K562 (cell line): ENCODE results near the gene TMPO. TPM values are rescaled to one million over a fixed set of nuclear protein-coding genes. Genes with fewer than 3 reads are reported as not detected.
A peak's percentile ranks its signal among the peaks of the same experiment; 100 is the strongest.

ENCODE experiments used
- ARHGAP35 ChIP-seq: fragments of 450-650 bp; IDR thresholded peaks from 2 replicates; pipeline ENCODE4 v1.6.1; 2018; ENCODE audit not compliant: partially characterized antibody
- HNRNPUL1 ChIP-seq: fragments of 200-400 bp; formaldehyde crosslinking; IDR thresholded peaks from 2 replicates; pipeline ENCODE4 v1.6.1; 2017; ENCODE audit warnings: low read length
- PHF8 ChIP-seq: fragments of 200-600 bp; sonication (generic); IDR thresholded peaks from 2 replicates; pipeline ENCODE4 v1.6.1; 2012; ENCODE audit warnings: mixed run types, mild to moderate bottlenecking, inconsistent platforms, low read length, moderate library complexity, borderline replicate concordance
- POLR3G ChIP-seq: IDR thresholded peaks from 2 replicates; pipeline ENCODE4 v1.6.1; 2011; ENCODE audit not compliant: insufficient read length, insufficient replicate concordance; ENCODE audit errors: extremely low read depth
- SIN3A ChIP-seq, 2 experiments: fragments of 150-350 bp in 1 of 2; IDR thresholded peaks; 2 replicates each; pipeline ENCODE4 v1.6.1; 2011 to 2016; ENCODE audit warnings: borderline replicate concordance in 2 of 2, low read depth in 2 of 2, low read length in 2 of 2, mild to moderate bottlenecking in 2 of 2, moderate library complexity in 2 of 2; ENCODE audit not compliant: control insufficient read depth in 1 of 2
- SOX6 ChIP-seq: fragments of 450-650 bp; IDR thresholded peaks from 2 replicates; pipeline ENCODE4 v1.6.1; 2014; ENCODE audit warnings: mild to moderate bottlenecking
- TARDBP ChIP-seq: fragments of 450-650 bp; IDR thresholded peaks from 2 replicates; pipeline ENCODE4 v1.6.1; 2016
- THRAP3 ChIP-seq: fragments of 450-650 bp; IDR thresholded peaks from 2 replicates; pipeline ENCODE4 v1.6.1; 2016; ENCODE audit warnings: mild to moderate bottlenecking, inconsistent platforms, borderline replicate concordance
- polyA plus RNA-seq, 8 experiments: library from polyadenylated mRNA; depleted of rRNA in 4 of 8; stranded (reverse) in 5 of 8; unstranded in 3 of 8; fragments of >200 nt; fragmentation: Nextera tagmentation in 2 of 8; fragmentation: Illumina TruSeq in 1 of 8; extraction: Ambion mirVana in 2 of 8; extraction: Trizol in 1 of 8; gene quantifications; 2 replicates each; pipeline versions ENCODE4 v1.2.1 to v1.2.3, GENCODE V29; 2011 to 2014; ENCODE audit warnings: inconsistent platforms in 1 of 8, missing spikeins in 1 of 8
- total RNA-seq, 7 experiments: library from RNA; depleted of rRNA in 6 of 7; stranded (reverse); fragments of >200 nt in 6 of 7; fragmentation: Illumina TruSeq in 2 of 7; extraction: Trizol in 2 of 7; gene quantifications; 2 replicates each; pipeline versions ENCODE4 v1.2.1 to v1.2.3, GENCODE V29; 2011 to 2021; ENCODE audit warnings: low replicate concordance in 1 of 7
- TF ChIP-seq, protein P1 (sequence below), 2 experiments: fragments of 450-650 bp; formaldehyde crosslinking in 1 of 2; IDR thresholded peaks; 2 replicates each; pipeline versions ENCODE4 v1.4.0 to v1.6.1; 2014 to 2020; ENCODE audit warnings: mild to moderate bottlenecking in 2 of 2, borderline replicate concordance in 1 of 2, low read depth in 1 of 2
- TF ChIP-seq, protein P2 (sequence below): sonication (generic); formaldehyde crosslinking; IDR thresholded peaks from 2 replicates; pipeline ENCODE4 v1.8.0; 2022; ENCODE audit warnings: mild to moderate bottlenecking, missing genetic modification reagents
- TF ChIP-seq, protein P3 (sequence below): fragments of 250-450 bp; sonication (Bioruptor Pico); IDR thresholded peaks from 2 replicates; pipeline ENCODE4 v1.5.1; 2021; ENCODE audit warnings: mild to moderate bottlenecking

TMPO gene
- total and polyA plus RNA-seq, 9 of the 15 experiments (the other 6 are each of a cell fraction or from before 2014, with no cell fraction given) = 62.1 to 263 (median 182) TPM

DNA sequence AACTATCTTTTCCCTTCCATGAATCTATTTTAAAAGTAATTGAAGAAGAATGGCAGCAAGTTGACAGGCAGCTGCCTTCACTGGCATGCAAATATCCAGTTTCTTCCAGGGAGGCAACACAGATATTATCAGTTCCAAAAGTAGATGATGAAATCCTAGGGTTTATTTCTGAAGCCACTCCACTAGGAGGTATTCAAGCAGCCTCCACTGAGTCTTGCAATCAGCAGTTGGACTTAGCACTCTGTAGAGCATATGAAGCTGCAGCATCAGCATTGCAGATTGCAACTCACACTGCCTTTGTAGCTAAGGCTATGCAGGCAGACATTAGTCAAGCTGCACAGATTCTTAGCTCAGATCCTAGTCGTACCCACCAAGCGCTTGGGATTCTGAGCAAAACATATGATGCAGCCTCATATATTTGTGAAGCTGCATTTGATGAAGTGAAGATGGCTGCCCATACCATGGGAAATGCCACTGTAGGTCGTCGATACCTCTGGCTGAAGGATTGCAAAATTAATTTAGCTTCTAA, 18.4 kb downstream of the TMPO start (continued):
- TF ChIP-seq, protein P1, sequence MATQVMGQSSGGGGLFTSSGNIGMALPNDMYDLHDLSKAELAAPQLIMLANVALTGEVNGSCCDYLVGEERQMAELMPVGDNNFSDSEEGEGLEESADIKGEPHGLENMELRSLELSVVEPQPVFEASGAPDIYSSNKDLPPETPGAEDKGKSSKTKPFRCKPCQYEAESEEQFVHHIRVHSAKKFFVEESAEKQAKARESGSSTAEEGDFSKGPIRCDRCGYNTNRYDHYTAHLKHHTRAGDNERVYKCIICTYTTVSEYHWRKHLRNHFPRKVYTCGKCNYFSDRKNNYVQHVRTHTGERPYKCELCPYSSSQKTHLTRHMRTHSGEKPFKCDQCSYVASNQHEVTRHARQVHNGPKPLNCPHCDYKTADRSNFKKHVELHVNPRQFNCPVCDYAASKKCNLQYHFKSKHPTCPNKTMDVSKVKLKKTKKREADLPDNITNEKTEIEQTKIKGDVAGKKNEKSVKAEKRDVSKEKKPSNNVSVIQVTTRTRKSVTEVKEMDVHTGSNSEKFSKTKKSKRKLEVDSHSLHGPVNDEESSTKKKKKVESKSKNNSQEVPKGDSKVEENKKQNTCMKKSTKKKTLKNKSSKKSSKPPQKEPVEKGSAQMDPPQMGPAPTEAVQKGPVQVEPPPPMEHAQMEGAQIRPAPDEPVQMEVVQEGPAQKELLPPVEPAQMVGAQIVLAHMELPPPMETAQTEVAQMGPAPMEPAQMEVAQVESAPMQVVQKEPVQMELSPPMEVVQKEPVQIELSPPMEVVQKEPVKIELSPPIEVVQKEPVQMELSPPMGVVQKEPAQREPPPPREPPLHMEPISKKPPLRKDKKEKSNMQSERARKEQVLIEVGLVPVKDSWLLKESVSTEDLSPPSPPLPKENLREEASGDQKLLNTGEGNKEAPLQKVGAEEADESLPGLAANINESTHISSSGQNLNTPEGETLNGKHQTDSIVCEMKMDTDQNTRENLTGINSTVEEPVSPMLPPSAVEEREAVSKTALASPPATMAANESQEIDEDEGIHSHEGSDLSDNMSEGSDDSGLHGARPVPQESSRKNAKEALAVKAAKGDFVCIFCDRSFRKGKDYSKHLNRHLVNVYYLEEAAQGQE (IDR thresholded peaks at IDR 0.05; ENCODE audit: borderline replicate concordance) = peak; percentile 48; the same call in 1 of the 2 replicates
- TF ChIP-seq, protein P1 (CRISPR knock-in tag; IDR thresholded peaks at IDR 0.05; ENCODE audit: low read depth) = no peak
- TF ChIP-seq ARHGAP35 (no peak), TARDBP (no peak), PHF8 (no peak), SIN3A (IDR thresholded peaks at IDR 0.05; ENCODE audit: borderline replicate concordance in 2 of 2, control insufficient read depth in 1 of 2, low read depth in 2 of 2, low read length in 2 of 2) (no peak), SOX6 (no peak; the same call in 1 of the 2 replicates), POLR3G (no peak), HNRNPUL1 (no peak), THRAP3 (no peak)
- TF ChIP-seq, protein P2, sequence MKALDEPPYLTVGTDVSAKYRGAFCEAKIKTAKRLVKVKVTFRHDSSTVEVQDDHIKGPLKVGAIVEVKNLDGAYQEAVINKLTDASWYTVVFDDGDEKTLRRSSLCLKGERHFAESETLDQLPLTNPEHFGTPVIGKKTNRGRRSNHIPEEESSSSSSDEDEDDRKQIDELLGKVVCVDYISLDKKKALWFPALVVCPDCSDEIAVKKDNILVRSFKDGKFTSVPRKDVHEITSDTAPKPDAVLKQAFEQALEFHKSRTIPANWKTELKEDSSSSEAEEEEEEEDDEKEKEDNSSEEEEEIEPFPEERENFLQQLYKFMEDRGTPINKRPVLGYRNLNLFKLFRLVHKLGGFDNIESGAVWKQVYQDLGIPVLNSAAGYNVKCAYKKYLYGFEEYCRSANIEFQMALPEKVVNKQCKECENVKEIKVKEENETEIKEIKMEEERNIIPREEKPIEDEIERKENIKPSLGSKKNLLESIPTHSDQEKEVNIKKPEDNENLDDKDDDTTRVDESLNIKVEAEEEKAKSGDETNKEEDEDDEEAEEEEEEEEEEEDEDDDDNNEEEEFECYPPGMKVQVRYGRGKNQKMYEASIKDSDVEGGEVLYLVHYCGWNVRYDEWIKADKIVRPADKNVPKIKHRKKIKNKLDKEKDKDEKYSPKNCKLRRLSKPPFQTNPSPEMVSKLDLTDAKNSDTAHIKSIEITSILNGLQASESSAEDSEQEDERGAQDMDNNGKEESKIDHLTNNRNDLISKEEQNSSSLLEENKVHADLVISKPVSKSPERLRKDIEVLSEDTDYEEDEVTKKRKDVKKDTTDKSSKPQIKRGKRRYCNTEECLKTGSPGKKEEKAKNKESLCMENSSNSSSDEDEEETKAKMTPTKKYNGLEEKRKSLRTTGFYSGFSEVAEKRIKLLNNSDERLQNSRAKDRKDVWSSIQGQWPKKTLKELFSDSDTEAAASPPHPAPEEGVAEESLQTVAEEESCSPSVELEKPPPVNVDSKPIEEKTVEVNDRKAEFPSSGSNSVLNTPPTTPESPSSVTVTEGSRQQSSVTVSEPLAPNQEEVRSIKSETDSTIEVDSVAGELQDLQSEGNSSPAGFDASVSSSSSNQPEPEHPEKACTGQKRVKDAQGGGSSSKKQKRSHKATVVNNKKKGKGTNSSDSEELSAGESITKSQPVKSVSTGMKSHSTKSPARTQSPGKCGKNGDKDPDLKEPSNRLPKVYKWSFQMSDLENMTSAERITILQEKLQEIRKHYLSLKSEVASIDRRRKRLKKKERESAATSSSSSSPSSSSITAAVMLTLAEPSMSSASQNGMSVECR = no peak
- TF ChIP-seq, protein P3, sequence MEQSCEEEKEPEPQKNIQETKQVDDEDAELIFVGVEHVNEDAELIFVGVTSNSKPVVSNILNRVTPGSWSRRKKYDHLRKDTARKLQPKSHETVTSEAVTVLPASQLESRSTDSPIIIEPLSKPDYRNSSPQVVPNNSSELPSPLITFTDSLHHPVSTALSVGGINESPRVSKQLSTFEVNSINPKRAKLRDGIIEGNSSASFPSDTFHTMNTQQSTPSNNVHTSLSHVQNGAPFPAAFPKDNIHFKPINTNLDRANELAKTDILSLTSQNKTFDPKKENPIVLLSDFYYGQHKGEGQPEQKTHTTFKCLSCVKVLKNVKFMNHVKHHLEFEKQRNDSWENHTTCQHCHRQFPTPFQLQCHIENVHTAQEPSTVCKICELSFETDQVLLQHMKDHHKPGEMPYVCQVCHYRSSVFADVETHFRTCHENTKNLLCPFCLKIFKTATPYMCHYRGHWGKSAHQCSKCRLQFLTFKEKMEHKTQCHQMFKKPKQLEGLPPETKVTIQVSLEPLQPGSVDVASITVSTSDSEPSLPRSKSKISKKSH (CRISPR knock-in tag) = no peak
